ENCODE results near the gene USH1G. TPM values are rescaled to one million over a fixed set of nuclear protein-coding genes. Genes with fewer than 3 reads are reported as not detected.
"Not testable (repeated sequence)": the region's sequence is repeated elsewhere in the genome, so short reads cannot be mapped to it uniquely, and the experiment has no call there.

USH1G gene
- under 1 TPM in 6 of 8 experiments, not detected in 2; 0.11 to 0.76 (median 0.20) TPM for total RNA-seq

GRCh38 chr17:74922694-74923537 is at the start of gene USH1G:
TSS of gene USH1G (minus strand) at chr17:74923255. CDS start at chr17:74923073, 182 bp downstream.
- in situ Hi-C loops (cut with MboI; ENCODE audit: low pct_unique_long_range_greater_than_20kb in 2 of 9, low sequenced_read_pairs in 9 of 9, unreplicated experiment in 9 of 9), result no loop called here
- Histone ChIP-seq H3K4me3 (peak within 1 kb of the TSS; percentile 9 to 33 (median 31)), H3K4me1 (replicated peaks in 1 of 2) (peaks cover 23 to 34% of the 10 kb centered on the region in 2 donors), H3K27ac (no peak within 1 kb of the TSS)
- peak; percentile 19 to 73 (median 60) for ATAC-seq (replicated peaks in 6 of 8)
- WGBS, 10 experiments, result 20% methylated on average over 1 of the region's 57 CpGs; no CpG with 5 or more reads in 9 of the 10 experiments

DNA sequence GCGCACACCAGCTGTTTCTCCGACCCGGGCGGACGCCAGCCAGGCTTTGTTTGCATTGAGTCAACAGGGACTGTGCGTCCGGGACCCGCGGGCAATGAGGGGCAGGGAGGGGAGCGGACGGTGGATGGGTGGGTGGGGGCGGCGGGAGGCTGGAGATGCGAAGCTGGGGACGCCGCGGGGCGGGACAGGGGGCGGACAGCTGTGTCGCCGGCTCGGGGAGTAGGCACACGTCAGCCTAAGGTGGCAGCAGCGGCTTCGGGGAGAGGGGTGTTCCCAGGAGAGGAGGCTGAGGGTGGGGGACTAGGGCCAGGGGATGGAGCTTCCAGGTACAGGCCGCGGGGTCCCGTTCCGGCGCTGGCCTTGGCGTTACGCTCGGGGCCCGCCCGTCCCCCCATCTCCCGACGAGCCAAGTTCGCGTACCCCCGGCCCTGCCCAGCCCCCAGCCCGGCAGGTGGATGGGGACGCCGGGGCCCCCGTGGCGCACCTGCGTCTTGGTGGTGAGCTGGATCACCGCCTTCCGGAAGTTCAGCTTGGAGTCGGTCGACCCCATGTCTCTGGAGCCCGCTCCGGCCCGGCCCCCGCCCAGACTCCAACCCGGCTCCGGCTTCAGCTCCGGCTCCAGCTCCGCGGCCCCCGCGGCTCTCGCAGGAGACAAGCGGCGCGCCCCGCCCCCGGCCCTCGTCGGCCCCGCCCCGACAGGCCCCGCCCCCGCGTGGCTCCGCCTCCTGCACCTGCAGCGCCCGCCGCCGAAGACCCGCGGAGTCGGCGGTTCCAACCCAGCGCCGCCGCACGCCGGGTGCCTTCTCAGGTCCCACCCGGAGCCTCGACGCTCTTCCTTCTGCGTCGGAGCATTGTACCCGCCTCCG is 49.3 kb upstream of the USH1G start, which contains the start of gene HID1:
TSS of gene HID1 (minus strand) at position 653 of the 866 bp plus-strand sequence. CDS start at position 550, 103 bp downstream.
- in situ Hi-C loops (cut with MboI; ENCODE audit: low pct_unique_long_range_greater_than_20kb in 2 of 9, low sequenced_read_pairs in 9 of 9, unreplicated experiment in 9 of 9), result no loop called here
- H3K4me1 ChIP-seq (replicated peaks in 1 of 2), result peaks cover 11 to 13% of the 10 kb centered on the region in 2 donors
- H3K4me3 ChIP-seq, result peak within 1 kb of the TSS; percentile 57 to 78 (median 61)
- peak in 7 of 8 experiments; percentile 70 to 84 (median 82) for ATAC-seq (replicated peaks in 6 of 8)
- peak within 1 kb of the TSS in 1 of 2 donors; percentile 42 for H3K27ac ChIP-seq
- WGBS, 10 experiments, result 4% methylated on average over 5 of the region's 95 CpGs; no CpG with 5 or more reads in 9 of the 10 experiments

- H3K27ac ChIP-seq, result peak overlapping the region in 1 of 2 donors; percentile 42
- peak in 2 of 8 experiments; percentile 35 to 43 for ATAC-seq (replicated peaks in 6 of 8)
- WGBS, 10 experiments, result 0% methylated on average over 7 of the region's 9 CpGs; no CpG with 5 or more reads in 9 of the 10 experiments
- in situ Hi-C loops (cut with MboI; ENCODE audit: low pct_unique_long_range_greater_than_20kb in 2 of 9, low sequenced_read_pairs in 9 of 9, unreplicated experiment in 9 of 9), result no loop called here
- peak overlapping the region; percentile 57 to 78 (median 61) for H3K4me3 ChIP-seq
- peaks cover 11 to 13% of the 10 kb centered on the region in 2 donors for H3K4me1 ChIP-seq (replicated peaks in 1 of 2)
Measured at GRCh38 chr17:74971842-74972106, 48.7 kb upstream of the USH1G start.

DNA sequence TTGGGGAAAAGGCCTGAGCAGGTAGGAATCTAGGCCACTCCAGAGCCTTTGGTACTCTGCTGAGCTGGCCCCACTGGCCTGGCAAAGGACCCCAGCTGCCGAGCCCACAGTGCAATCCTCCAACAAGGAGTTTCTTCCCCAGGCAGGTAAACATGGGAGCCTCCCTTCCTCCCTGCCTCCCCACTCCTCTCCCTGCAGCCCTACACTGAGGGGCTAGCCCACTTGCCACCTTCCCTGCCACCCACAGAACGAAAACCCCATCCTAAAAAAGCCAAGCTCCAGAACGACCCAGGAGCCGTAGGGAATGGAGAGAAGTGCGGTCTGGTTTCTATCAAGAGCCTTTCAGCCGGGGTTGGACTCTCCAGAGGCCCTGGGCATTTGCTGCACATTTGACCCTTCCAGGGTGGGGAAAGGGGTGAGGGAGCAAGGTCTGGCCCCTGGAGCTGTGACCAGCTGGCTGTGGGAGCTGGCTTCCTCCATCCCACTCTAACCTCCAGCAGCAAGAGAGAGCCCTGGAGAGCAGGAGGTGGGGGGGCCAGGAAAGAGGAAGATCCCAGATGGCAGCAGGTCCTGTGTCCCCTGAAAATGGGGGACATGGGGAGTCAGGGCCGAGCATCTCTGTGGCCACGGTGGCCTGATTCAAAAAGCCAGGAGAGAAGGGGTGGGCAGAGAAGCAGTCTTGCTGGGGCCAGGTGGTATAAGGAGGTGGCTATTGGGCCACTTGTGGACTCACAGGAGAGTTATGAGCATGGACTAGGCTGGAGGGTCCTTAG is 48.2 kb upstream of the USH1G start:
- in situ Hi-C loops (cut with MboI; ENCODE audit: low pct_unique_long_range_greater_than_20kb in 2 of 9, low sequenced_read_pairs in 9 of 9, unreplicated experiment in 9 of 9), result no loop called here
- Histone ChIP-seq H3K27ac (peak overlapping the region in 1 of 2 donors; percentile 42), H3K4me1 (replicated peaks in 1 of 2) (peaks cover 11 to 13% of the 10 kb centered on the region in 2 donors), H3K4me3 (peak overlapping the region; percentile 57 to 78 (median 61))
- 60 to 100% (median 92%) methylated on average over 1 to 4 of the region's 8 CpGs; no CpG with 5 or more reads in 5 of the 10 experiments for WGBS, 10 experiments
- ATAC-seq (replicated peaks in 6 of 8), result no peak

GRCh38 chr17:74970395-74970794 is 47.3 kb upstream of the USH1G start:
- no peak overlapping the region for H3K4me3 ChIP-seq
- 42 to 93% (median 93%) methylated on average over 2 to 3 of the region's 3 CpGs; no CpG with 5 or more reads in 7 of the 10 experiments for WGBS, 10 experiments
- in situ Hi-C loops (cut with MboI; ENCODE audit: low pct_unique_long_range_greater_than_20kb in 2 of 9, low sequenced_read_pairs in 9 of 9, unreplicated experiment in 9 of 9), result no loop called here
- ATAC-seq (replicated peaks in 6 of 8), result peak in 1 of 8 experiments; percentile 5
- H3K27ac ChIP-seq, result no peak overlapping the region
- H3K4me1 ChIP-seq (replicated peaks in 1 of 2), result peaks cover 11 to 13% of the 10 kb centered on the region in 2 donors

- H3K4me3 ChIP-seq; in situ Hi-C loops (cut with MboI; ENCODE audit: low pct_unique_long_range_greater_than_20kb in 2 of 9, low sequenced_read_pairs in 9 of 9, unreplicated experiment in 9 of 9); ATAC-seq (replicated peaks in 6 of 8); H3K27ac ChIP-seq: not testable (repeated sequence)
- WGBS, 10 experiments, result 71 to 100% (median 86%) methylated on average over 1 to 4 of the region's 5 CpGs; no CpG with 5 or more reads in 4 of the 10 experiments
- peaks cover 11 to 13% of the 10 kb centered on the region in 2 donors for H3K4me1 ChIP-seq (replicated peaks in 1 of 2)
Measured at GRCh38 chr17:74969501-74969900, 46.4 kb upstream of the USH1G start.

- H3K27ac ChIP-seq, result no peak overlapping the region
- H3K4me1 ChIP-seq (replicated peaks in 1 of 2), result peaks cover 11 to 13% of the 10 kb centered on the region in 2 donors
- ATAC-seq (replicated peaks in 6 of 8), result no peak
- no peak overlapping the region for H3K4me3 ChIP-seq
- 100% methylated on average over 1 of the region's 5 CpGs; no CpG with 5 or more reads in 9 of the 10 experiments for WGBS, 10 experiments
- in situ Hi-C loops (cut with MboI; ENCODE audit: low pct_unique_long_range_greater_than_20kb in 2 of 9, low sequenced_read_pairs in 9 of 9, unreplicated experiment in 9 of 9), result no loop called here
Measured at GRCh38 chr17:74968361-74968780, 45.3 kb upstream of the USH1G start.

DNA sequence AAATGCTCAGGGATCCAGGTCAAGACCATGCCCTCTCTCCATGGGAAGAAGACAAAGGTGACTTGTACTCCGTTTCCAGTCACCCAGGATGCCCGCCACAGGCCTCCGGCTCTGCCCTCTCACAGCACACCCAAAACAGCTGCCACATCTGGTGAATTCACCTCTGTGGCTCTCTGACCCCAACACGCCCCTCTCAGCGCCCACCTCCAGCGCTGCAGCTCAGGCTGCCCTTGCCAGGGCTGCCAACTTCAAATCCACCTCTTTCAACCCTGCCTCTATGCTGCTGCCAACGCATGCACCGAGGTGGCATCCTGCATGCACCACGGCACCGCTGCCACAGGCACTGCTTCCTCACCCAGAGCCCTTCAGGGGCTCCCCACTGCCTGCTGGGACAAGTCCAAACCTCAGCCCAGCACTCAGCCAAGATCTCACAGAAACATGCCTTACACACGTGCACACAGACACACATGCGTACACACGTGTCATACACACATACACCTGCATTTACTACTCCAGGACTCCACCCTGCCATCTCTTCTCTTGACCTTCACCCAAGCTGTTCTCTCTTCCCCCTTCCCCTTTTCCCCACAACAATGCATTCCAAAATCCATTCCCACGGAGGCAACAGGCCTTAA is 42.0 kb upstream of the USH1G start:
- Histone ChIP-seq H3K27ac (no peak overlapping the region), H3K4me1 (replicated peaks in 1 of 2) (no peaks in the 10 kb centered on the region), H3K4me3 (no peak overlapping the region)
- ATAC-seq (replicated peaks in 6 of 8), result no peak
- in situ Hi-C loops (cut with MboI; ENCODE audit: low pct_unique_long_range_greater_than_20kb in 2 of 9, low sequenced_read_pairs in 9 of 9, unreplicated experiment in 9 of 9), result no loop called here
- 20 to 94% (median 60%) methylated on average over 1 to 6 of the region's 14 CpGs; no CpG with 5 or more reads in 3 of the 10 experiments for WGBS, 10 experiments

GRCh38 chr17:74964246-74964761 is 41.2 kb upstream of the USH1G start:
- in situ Hi-C loops (cut with MboI; ENCODE audit: low pct_unique_long_range_greater_than_20kb in 2 of 9, low sequenced_read_pairs in 9 of 9, unreplicated experiment in 9 of 9), result no loop called here

DNA sequence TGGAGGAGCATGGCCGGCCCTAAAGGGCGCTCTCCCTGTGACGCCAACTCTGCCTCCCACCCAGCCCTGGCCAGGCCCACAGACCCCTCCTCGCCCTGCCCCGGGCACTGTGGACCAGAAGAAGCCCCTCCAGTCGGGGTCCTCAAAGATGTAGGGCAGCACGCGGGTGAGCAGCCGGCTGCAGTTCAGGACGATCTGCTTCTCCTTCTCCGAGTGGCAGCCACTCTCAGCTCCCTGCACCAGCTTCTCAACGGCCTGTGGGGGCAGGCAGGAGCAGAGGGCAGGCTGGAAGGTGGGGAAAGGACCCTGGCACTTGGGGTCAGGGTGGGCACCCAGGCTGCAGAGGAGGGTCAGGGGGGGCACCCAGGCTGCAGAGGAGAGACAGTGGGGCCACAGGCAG is 40.6 kb upstream of the USH1G start:
- Histone ChIP-seq H3K4me1 (replicated peaks in 1 of 2) (no peaks in the 10 kb centered on the region), H3K27ac (no peak overlapping the region), H3K4me3 (no peak overlapping the region)
- in situ Hi-C loops (cut with MboI; ENCODE audit: low pct_unique_long_range_greater_than_20kb in 2 of 9, low sequenced_read_pairs in 9 of 9, unreplicated experiment in 9 of 9), result no loop called here
- no CpG with 5 or more reads among the region's 12 CpGs for WGBS, 10 experiments
- ATAC-seq (replicated peaks in 6 of 8), result no peak

More at GRCh38 chr17:74964246-74964761, 41.2 kb upstream of the USH1G start:
- no peaks in the 10 kb centered on the region for H3K4me1 ChIP-seq (replicated peaks in 1 of 2)
- no peak overlapping the region for H3K27ac ChIP-seq
- no peak for ATAC-seq (replicated peaks in 6 of 8)
- 80 to 100% (median 87%) methylated on average over 1 to 6 of the region's 12 CpGs; no CpG with 5 or more reads in 7 of the 10 experiments for WGBS, 10 experiments
- no peak overlapping the region for H3K4me3 ChIP-seq

DNA sequence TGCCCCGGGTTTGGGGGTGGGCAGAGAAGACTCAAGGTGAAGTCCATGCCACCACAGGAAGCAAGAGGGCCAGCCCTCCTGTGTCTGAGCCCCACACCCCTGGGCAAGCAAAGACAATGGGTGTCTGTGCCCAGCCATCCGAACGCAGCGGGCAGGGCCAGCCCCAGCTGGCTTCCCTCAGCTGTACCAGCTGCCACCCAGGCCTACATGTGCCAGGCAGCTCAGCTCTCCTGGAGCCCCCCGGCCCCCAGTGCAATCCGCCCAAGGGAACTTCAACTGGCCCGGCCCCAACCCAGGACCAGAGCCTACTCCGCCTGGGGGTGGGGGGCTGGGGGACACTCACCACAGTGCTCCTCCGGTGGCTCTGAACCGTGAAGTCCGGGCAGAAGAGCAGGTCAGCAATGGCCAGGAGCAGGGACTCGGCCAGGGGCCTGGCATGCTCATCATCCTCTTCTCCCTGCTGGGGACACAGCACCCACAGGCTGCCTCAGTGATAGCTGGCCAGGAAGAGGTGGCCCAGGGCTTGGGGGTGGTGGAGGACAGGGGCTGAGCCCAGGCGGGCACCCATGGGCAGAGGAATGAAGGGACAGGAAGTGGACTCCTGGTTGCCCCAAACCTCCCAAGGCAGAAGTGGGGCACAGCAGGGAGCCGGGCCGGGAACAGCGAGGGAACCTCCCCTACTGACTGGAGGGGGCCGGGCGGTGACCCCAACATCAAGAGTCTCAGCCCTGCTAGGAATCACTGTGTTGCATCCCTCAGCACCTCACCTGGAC is 39.8 kb upstream of the USH1G start:
- no peaks in the 10 kb centered on the region for H3K4me1 ChIP-seq (replicated peaks in 1 of 2)
- WGBS, 10 experiments, result 50 to 100% (median 100%) methylated on average over 1 to 3 of the region's 18 CpGs; no CpG with 5 or more reads in 6 of the 10 experiments
- in situ Hi-C loops (cut with MboI; ENCODE audit: low pct_unique_long_range_greater_than_20kb in 2 of 9, low sequenced_read_pairs in 9 of 9, unreplicated experiment in 9 of 9), result no loop called here
- ATAC-seq (replicated peaks in 6 of 8), result no peak
- H3K4me3 ChIP-seq, result no peak overlapping the region
- no peak overlapping the region for H3K27ac ChIP-seq
